Adrenal gland (tissue), 5 donors: ENCODE results near the gene ZNF791.

Experiments used
- POLR2A ChIP-seq, 2 donors: fragments of 450-650 bp; IDR thresholded peaks; one replicate each; pipeline ENCODE4 v1.6.1; 2017; ENCODE audit warnings: antibody characterized with exemption in 2 of 2, mild to moderate bottlenecking in 2 of 2, moderate library complexity in 1 of 2
- TF ChIP-seq, protein P1 (sequence below), 6 experiments: fragments of 450-650 bp in 4 of 6; fragments of 200-600 bp in 2 of 6; sonication (generic) in 1 of 6; IDR thresholded peaks; 1 replicate in 5 of 6; 2 replicates in 1 of 6; pipeline versions ENCODE4 v1.5.1 to v1.8.0; 2016 to 2021; ENCODE audit warnings: antibody characterized with exemption in 6 of 6, mild to moderate bottlenecking in 2 of 6, moderate library complexity in 1 of 6
- donor health status: DM: no; HTN: no; CAD: no.

DNA sequence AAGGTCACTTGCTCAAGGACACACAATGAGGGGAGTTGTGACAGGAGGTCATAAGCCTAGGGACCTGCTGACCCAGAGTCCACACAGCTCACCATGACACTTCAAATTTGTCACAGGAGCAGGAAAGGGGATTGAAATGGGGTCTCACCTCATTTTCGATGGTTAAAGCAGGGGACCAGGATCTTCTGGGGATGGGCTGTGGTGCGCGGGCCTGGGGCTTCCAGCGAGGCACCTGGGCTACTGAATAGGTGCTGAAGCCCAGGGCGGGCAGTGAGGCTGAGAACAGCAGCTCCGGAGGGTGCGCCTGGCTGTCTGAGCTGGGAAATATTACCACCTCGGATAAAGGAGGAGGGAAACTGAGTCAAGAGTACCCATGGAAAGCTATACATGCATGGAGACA, 44.8 kb downstream of the ZNF791 start:
- TF ChIP-seq, protein P1, sequence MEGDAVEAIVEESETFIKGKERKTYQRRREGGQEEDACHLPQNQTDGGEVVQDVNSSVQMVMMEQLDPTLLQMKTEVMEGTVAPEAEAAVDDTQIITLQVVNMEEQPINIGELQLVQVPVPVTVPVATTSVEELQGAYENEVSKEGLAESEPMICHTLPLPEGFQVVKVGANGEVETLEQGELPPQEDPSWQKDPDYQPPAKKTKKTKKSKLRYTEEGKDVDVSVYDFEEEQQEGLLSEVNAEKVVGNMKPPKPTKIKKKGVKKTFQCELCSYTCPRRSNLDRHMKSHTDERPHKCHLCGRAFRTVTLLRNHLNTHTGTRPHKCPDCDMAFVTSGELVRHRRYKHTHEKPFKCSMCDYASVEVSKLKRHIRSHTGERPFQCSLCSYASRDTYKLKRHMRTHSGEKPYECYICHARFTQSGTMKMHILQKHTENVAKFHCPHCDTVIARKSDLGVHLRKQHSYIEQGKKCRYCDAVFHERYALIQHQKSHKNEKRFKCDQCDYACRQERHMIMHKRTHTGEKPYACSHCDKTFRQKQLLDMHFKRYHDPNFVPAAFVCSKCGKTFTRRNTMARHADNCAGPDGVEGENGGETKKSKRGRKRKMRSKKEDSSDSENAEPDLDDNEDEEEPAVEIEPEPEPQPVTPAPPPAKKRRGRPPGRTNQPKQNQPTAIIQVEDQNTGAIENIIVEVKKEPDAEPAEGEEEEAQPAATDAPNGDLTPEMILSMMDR (IDR thresholded peaks at IDR 0.05) = no peak
- TF ChIP-seq POLR2A (IDR thresholded peaks at IDR 0.05) = no peak
